ENCODE measurements around the gene ATP5F1E. TPM values are rescaled to one million over a fixed set of nuclear protein-coding genes. Genes with fewer than 3 reads are reported as not detected.

ATP5F1E gene
- total RNA-seq, 4 donors from 2014 or later, result 35.8 to 90.0 (median 38.6) TPM

GRCh38 chr20:58986286-58986967 is 45.7 kb downstream of the ATP5F1E start:
- no peak for TF ChIP-seq CTCF (IDR thresholded peaks at IDR 0.05; ENCODE audit: low read depth)

GRCh38 chr20:58985656-58986055 is 46.5 kb downstream of the ATP5F1E start:
- TF ChIP-seq CTCF (IDR thresholded peaks at IDR 0.05; ENCODE audit: low read depth), result no peak

DNA sequence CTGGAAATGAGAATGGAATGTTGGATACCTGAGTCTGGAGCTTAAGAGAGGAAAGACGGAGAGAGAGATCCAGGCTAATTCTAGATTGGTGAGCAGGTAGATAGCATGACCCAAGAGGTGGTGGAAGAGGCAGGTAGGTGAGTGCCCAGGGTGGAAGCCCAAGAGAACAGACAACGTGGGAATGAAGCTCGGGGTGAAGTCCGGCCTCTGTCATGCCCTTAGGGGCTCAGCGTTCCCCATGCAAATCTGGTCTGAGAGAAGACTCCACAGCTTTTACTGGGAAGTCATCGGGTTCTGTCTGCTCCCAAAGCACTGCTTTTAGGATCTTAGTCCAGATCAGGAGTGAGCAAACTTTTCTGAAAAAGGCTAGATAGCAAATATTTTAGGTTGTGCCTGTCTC is 47.4 kb downstream of the ATP5F1E start:
- no peak for TF ChIP-seq CTCF (IDR thresholded peaks at IDR 0.05; ENCODE audit: low read depth)

DNA sequence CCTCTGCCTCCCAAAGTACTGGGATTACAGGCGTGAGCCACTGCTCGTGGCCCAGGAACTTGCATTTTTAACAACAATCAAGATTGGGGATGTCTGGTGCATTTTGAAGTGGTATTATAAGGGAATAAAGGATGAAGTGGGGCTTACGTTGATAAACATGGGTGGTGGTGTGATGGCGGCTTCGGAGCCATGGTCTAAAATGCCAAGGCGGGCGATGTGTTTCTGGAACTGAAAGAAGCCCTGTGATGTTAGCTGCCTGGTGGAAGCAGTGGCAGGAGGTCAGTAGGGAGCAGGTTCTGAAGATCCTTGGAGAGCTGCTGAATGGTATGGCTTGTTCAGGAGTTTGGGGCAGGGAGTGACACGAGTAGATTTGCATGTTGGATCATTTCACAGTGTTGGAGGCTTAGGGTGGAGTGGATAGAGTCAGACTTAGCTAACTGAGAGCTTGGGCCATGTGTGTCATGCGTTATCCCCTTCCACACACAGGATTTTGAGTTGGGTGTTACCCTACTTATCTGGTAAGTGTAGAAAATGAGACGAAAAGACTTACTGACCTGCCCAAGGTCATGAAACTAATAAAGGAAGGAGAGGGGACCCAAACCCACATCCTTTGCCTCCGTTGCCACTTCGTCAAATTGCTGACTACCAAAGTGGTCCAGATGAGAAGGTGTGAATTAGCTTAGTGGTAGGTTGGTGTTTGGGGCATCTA is 49.6 kb downstream of the ATP5F1E start:
- TF ChIP-seq CTCF (IDR thresholded peaks at IDR 0.05; ENCODE audit: low read depth), result no peak

DNA sequence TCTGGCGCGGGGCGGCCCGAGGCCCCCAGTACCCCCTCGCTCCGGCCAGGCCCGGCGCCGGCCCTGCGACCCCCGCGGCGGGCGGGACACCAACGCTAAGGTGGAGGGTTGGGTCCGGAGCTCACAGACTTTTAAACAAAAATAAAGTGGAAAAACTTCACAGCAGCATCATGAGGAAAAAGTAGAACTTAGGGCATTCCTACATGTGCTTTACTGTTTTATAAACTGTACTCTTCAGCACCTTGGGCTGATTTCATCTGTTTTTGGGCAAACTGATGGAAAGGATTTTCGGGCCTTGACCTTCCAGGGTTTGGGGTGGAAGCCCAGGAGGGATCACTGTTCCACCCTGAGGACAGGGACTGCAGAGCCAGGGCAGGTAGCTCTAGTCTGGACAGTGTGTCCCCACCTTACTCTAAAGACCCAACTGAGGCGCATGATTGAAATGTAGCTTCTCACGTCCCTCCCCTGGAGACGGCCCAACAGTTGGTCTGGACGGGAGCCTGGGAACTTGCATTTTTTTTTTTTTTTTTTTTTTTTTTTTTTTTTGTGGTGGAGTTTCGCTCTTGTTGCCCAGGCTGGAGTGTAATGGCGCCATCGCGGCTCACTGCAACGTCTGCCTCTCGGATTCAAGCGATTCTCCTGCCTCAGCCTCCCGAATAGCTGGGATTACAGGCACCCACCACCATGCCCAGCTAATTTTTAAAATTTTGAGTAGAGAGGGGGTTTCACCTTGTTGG is 50.3 kb downstream of the ATP5F1E start:
- no peak for TF ChIP-seq CTCF (IDR thresholded peaks at IDR 0.05; ENCODE audit: low read depth)

DNA sequence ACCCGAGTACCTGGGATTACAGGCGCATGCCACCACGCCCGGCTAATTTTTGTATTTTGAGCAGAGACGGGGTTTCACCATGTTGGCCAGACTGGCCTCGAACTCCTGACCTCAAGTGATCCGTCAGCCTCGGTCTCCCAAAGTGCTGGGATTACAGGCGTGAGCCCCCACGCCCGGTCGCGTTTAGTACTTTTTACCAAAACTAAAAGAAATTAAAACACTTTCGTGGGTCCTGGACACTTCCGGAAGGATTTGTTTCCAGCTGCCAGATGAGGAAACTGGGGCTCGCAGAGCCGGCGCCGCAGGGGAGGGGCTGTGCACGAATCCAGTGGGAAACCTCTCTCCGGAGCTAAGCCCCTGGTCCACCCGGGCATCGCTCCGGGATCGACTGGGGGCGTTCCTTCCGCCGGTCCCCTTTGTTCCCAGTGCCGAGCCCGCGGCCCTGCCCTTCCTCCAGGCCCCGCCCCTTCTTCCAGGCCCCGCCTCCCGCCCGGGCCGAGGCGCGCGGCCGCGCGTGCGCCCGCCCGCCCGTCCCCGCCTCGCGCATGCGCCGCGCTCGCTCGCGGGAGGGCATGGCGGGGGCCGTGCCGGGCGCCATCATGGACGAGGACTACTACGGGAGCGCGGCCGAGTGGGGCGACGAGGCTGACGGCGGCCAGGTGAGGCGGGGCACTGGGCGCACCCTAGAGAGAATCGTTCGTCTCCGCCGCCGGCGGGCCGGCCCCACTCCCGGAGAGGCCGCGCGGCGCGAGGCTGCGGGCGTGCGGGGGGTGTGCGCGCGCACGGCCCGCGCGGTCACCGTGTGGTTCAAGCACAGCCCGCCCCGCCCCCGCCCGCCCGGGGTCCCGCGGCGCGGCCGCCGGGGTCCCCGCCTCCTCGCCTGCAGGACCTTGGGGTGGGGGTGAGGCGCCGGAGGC is 51.2 kb downstream of the ATP5F1E start, which contains the start of gene NELFCD:
Gene NELFCD, plus strand, starts transcription at position 546 of the 917 bp plus-strand sequence. Its CDS starts 54 bp downstream, at position 600.
- no peak for TF ChIP-seq CTCF (IDR thresholded peaks at IDR 0.05; ENCODE audit: low read depth)

Measured in subcutaneous adipose tissue (tissue), 4 donors.